ENCODE results near the gene KLK15. TPM values are rescaled to one million over a fixed set of nuclear protein-coding genes. Genes with fewer than 3 reads are reported as not detected.

The KLK15 gene
- total and polyA plus RNA-seq, 2 experiments from 2014 or later: not detected

GRCh38 chr19:50843701-50844221 is 10.4 kb upstream of the KLK15 start:
- no peak for TF ChIP-seq CTCF (IDR thresholded peaks at IDR 0.05; ENCODE audit: low read depth, low read length)
- no peak overlapping the region for H3K27ac ChIP-seq
- peaks cover 44% of the 10 kb centered on the region for H3K27me3 ChIP-seq
- no peak for DNase-seq (ENCODE audit: low read depth in 1 of 2, low spot score in 1 of 2)
- H3K4me3 ChIP-seq: no peak overlapping the region
- no peaks in the 10 kb centered on the region for H3K36me3 ChIP-seq
- H3K4me1 ChIP-seq (ENCODE audit: low read depth): no peaks in the 10 kb centered on the region
- no peaks in the 10 kb centered on the region for H3K9me3 ChIP-seq (ENCODE audit: low read depth)

GRCh38 chr19:50843205-50843604 is 9.8 kb upstream of the KLK15 start:
- Histone ChIP-seq H3K4me1 (ENCODE audit: low read depth) (no peaks in the 10 kb centered on the region), H3K27me3 (peaks cover 41% of the 10 kb centered on the region), H3K4me3 (no peak overlapping the region), H3K9me3 (ENCODE audit: low read depth) (no peaks in the 10 kb centered on the region), H3K36me3 (no peaks in the 10 kb centered on the region), H3K27ac (no peak overlapping the region)
- TF ChIP-seq CTCF (IDR thresholded peaks at IDR 0.05; ENCODE audit: low read depth, low read length): no peak
- DNase-seq (ENCODE audit: low read depth in 1 of 2, low spot score in 1 of 2): no peak

DNA sequence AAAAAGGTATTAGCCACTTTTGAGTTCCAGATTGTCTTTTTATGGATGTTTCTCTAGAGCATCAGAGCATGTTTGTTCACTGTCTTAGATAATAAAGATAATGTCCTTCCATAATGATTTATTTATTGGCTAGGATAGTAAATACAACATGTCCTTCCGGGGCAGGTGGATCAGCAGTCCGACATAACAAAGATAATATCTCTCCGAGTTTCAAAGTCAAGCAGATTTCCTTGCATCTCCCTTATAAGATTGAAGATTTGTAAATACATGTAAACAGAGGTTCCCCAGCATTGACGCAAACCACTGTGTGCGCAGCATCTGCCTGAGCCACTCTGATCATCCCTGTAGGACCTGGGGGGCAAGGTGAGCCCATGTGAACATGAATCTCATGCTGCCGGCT is 8.8 kb upstream of the KLK15 start:
- Histone ChIP-seq H3K9me3 (ENCODE audit: low read depth) (no peaks in the 10 kb centered on the region), H3K36me3 (no peaks in the 10 kb centered on the region), H3K27ac (no peak overlapping the region), H3K4me3 (no peak overlapping the region), H3K27me3 (peaks cover 41% of the 10 kb centered on the region), H3K4me1 (ENCODE audit: low read depth) (no peaks in the 10 kb centered on the region)
- no peak for TF ChIP-seq CTCF (IDR thresholded peaks at IDR 0.05; ENCODE audit: low read depth, low read length)
- DNase-seq (ENCODE audit: low read depth in 1 of 2, low spot score in 1 of 2): no peak

GRCh38 chr19:50839712-50840655 is 6.6 kb upstream of the KLK15 start:
- H3K9me3 ChIP-seq (ENCODE audit: low read depth): no peaks in the 10 kb centered on the region
- no peak for TF ChIP-seq CTCF (IDR thresholded peaks at IDR 0.05; ENCODE audit: low read depth, low read length)
- no peak overlapping the region for H3K27ac ChIP-seq
- no peaks in the 10 kb centered on the region for H3K36me3 ChIP-seq
- DNase-seq (ENCODE audit: low read depth in 1 of 2, low spot score in 1 of 2): no peak
- H3K27me3 ChIP-seq: peaks cover 36% of the 10 kb centered on the region
- no peak overlapping the region for H3K4me3 ChIP-seq
- H3K4me1 ChIP-seq (ENCODE audit: low read depth): no peaks in the 10 kb centered on the region

- no peaks in the 10 kb centered on the region for H3K36me3 ChIP-seq
- TF ChIP-seq CTCF (IDR thresholded peaks at IDR 0.05; ENCODE audit: low read depth, low read length): peak; percentile 20
- no peak overlapping the region for H3K4me3 ChIP-seq
- H3K9me3 ChIP-seq (ENCODE audit: low read depth): no peaks in the 10 kb centered on the region
- H3K27ac ChIP-seq: no peak overlapping the region
- DNase-seq (ENCODE audit: low read depth in 1 of 2, low spot score in 1 of 2): peak in 1 of 2 donors; percentile 7
- H3K4me1 ChIP-seq (ENCODE audit: low read depth): no peaks in the 10 kb centered on the region
- H3K27me3 ChIP-seq: peaks cover 25% of the 10 kb centered on the region
Observed at GRCh38 chr19:50838239-50838638, 4.9 kb upstream of the KLK15 start.
